GM12878 (cell line): ENCODE measurements around the gene FGF12.

Source experiments
- BMI1 ChIP-seq: fragments of 450-650 bp; IDR thresholded peaks from 2 replicates; pipeline ENCODE4 v1.6.1; 2016; ENCODE audit warnings: mild to moderate bottlenecking, moderate library complexity, borderline replicate concordance
- CTCF ChIP-seq, 3 experiments: IDR thresholded peaks in 2 of 3; conservative IDR thresholded peaks in 1 of 3; 2 replicates each; pipeline ENCODE4 v1.5.1; 2011; ENCODE audit warnings: low read depth in 3 of 3, low read length in 3 of 3, mild to moderate bottlenecking in 3 of 3, control low read depth in 2 of 3, moderate library complexity in 2 of 3, inconsistent platforms in 1 of 3, mixed read lengths in 1 of 3; ENCODE audit not compliant: control insufficient read depth in 2 of 3, insufficient read depth in 1 of 3; ENCODE audit errors: extremely low read depth in 1 of 3
- EP300 ChIP-seq, 2 experiments: fragments of 150-350 bp in 1 of 2; IDR thresholded peaks; 2 replicates each; pipeline ENCODE4 v1.6.1; 2011 to 2012; ENCODE audit warnings: low read depth in 2 of 2, low read length in 2 of 2, borderline replicate concordance in 1 of 2, improper control_type of control experiment in 1 of 2, inconsistent platforms in 1 of 2; ENCODE audit not compliant: control insufficient read depth in 1 of 2
- MXI1 ChIP-seq: fragments of 150-350 bp; IDR thresholded peaks from 2 replicates; pipeline ENCODE4 v1.6.1; 2011; ENCODE audit warnings: low read depth, mild to moderate bottlenecking, inconsistent platforms, low read length, improper control_type of control experiment
- NR2C2 ChIP-seq: IDR thresholded peaks from 2 replicates; pipeline ENCODE4 v1.6.1; 2011; ENCODE audit warnings: borderline replicate concordance, low read depth; ENCODE audit not compliant: control insufficient read depth, insufficient read length
- PML ChIP-seq: IDR thresholded peaks from 2 replicates; pipeline ENCODE4 v1.6.1; 2012; ENCODE audit warnings: low read length, inconsistent platforms
- POLR2AphosphoS5 ChIP-seq: IDR thresholded peaks from 2 replicates; pipeline ENCODE4 v1.6.1; 2011; ENCODE audit warnings: mild to moderate bottlenecking, low read length, inconsistent platforms
- RAD21 ChIP-seq: IDR thresholded peaks from 2 replicates; pipeline ENCODE4 v1.6.1; 2011; ENCODE audit warnings: mild to moderate bottlenecking, low read depth, low read length, moderate library complexity; ENCODE audit not compliant: insufficient read depth
- SP1 ChIP-seq: IDR thresholded peaks from one replicate; pipeline ENCODE4 v1.6.1; 2011; ENCODE audit warnings: low read depth, low read length
- SUZ12 ChIP-seq: fragments of 200-600 bp; sonication (generic); IDR thresholded peaks from one replicate; pipeline ENCODE4 v1.6.1; 2018; ENCODE audit warnings: antibody characterized with exemption, mild to moderate bottlenecking; ENCODE audit not compliant: unreplicated experiment
- TF ChIP-seq, protein P1 (sequence below): IDR thresholded peaks from 2 replicates; pipeline ENCODE4 v1.6.1; 2012; ENCODE audit warnings: mild to moderate bottlenecking, low read depth, low read length
- TF ChIP-seq, protein P2 (sequence below): IDR thresholded peaks from 2 replicates; pipeline ENCODE4 v1.6.1; 2011; ENCODE audit warnings: low read depth, low read length, improper control_type of control experiment, borderline replicate concordance

- TF ChIP-seq, protein P1, sequence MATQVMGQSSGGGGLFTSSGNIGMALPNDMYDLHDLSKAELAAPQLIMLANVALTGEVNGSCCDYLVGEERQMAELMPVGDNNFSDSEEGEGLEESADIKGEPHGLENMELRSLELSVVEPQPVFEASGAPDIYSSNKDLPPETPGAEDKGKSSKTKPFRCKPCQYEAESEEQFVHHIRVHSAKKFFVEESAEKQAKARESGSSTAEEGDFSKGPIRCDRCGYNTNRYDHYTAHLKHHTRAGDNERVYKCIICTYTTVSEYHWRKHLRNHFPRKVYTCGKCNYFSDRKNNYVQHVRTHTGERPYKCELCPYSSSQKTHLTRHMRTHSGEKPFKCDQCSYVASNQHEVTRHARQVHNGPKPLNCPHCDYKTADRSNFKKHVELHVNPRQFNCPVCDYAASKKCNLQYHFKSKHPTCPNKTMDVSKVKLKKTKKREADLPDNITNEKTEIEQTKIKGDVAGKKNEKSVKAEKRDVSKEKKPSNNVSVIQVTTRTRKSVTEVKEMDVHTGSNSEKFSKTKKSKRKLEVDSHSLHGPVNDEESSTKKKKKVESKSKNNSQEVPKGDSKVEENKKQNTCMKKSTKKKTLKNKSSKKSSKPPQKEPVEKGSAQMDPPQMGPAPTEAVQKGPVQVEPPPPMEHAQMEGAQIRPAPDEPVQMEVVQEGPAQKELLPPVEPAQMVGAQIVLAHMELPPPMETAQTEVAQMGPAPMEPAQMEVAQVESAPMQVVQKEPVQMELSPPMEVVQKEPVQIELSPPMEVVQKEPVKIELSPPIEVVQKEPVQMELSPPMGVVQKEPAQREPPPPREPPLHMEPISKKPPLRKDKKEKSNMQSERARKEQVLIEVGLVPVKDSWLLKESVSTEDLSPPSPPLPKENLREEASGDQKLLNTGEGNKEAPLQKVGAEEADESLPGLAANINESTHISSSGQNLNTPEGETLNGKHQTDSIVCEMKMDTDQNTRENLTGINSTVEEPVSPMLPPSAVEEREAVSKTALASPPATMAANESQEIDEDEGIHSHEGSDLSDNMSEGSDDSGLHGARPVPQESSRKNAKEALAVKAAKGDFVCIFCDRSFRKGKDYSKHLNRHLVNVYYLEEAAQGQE, result no peak
- no peak for TF ChIP-seq MXI1
- no peak for TF ChIP-seq RAD21
- no peak for TF ChIP-seq CTCF (IDR thresholded peaks at IDR 0.05 in 2 of 3, conservative IDR thresholded peaks at IDR 0.05 in 1 of 3; ENCODE audit: control insufficient read depth in 2 of 3, extremely low read depth in 1 of 3, insufficient read depth in 1 of 3, low read depth in 3 of 3, low read length in 3 of 3)
- TF ChIP-seq EP300 (IDR thresholded peaks at IDR 0.05; ENCODE audit: borderline replicate concordance in 1 of 2, control insufficient read depth in 1 of 2, low read depth in 2 of 2, low read length in 2 of 2), result no peak
- TF ChIP-seq PML, result no peak
- TF ChIP-seq SUZ12, result no peak
- TF ChIP-seq POLR2AphosphoS5, result no peak
- TF ChIP-seq, protein P2, sequence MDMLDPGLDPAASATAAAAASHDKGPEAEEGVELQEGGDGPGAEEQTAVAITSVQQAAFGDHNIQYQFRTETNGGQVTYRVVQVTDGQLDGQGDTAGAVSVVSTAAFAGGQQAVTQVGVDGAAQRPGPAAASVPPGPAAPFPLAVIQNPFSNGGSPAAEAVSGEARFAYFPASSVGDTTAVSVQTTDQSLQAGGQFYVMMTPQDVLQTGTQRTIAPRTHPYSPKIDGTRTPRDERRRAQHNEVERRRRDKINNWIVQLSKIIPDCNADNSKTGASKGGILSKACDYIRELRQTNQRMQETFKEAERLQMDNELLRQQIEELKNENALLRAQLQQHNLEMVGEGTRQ, result no peak
- TF ChIP-seq BMI1, result no peak
- no peak for TF ChIP-seq SP1
- TF ChIP-seq NR2C2, result no peak
These were observed 313.9 kb downstream of the FGF12 start for GRCh38 chr3:192413461-192413860.
